IMR-90 (cell line): Measurements from ENCODE around the gene PRRT2. TPM values are rescaled to one million over a fixed set of nuclear protein-coding genes. Genes with fewer than 3 reads are reported as not detected.

ENCODE experiments used
- ATAC-seq: fragments of 200-7000 bp; cut with Tn5 transposase; 2 replicates; pipeline ENCODE4 v1.9.1; 2020; ENCODE audit warnings: low read depth, mild to moderate bottlenecking, moderate library complexity
- BruUV-seq: library from RNA; stranded (reverse); fragments of 400-500 nt; replicated peaks from 2 replicates; lab custom pipeline; 2021; lab: Mats Ljungman, UMichigan
- CTCF ChIA-PET: fragments of 300-600 bp; formaldehyde crosslinking; extraction: SDS; loops from one replicate; lab custom pipeline; 2021; ENCODE audit warnings: antibody characterized with exemption; lab: Yijun Ruan, JAX
- POLR2A ChIA-PET: fragments of 300-600 bp; sonication (Branson Sonifier 250); formaldehyde crosslinking; loops from one replicate; lab custom pipeline; 2022; ENCODE audit warnings: antibody characterized with exemption; ENCODE audit not compliant: unreplicated experiment; lab: Charles Lee
- DNase-seq: peaks from one replicate; pipeline ENCODE4 v3.0.0; 2013
- H2AFZ ChIP-seq: replicated peaks from 2 replicates; pipeline ENCODE3; 2013; ENCODE audit warnings: low read length, mild to moderate bottlenecking; ENCODE audit not compliant: poor library complexity
- H2AK5ac ChIP-seq: 2 replicates; pipeline ENCODE4 v1.6.1; 2013; ENCODE audit warnings: low read depth, low read length, inconsistent platforms
- H2AK9ac ChIP-seq: replicated peaks from 2 replicates; pipeline ENCODE3; 2013; ENCODE audit warnings: mild to moderate bottlenecking, low read depth, low read length, moderate library complexity; ENCODE audit not compliant: poor library complexity
- H2BK120ac ChIP-seq: 2 replicates; pipeline ENCODE4 v1.6.1; 2013; ENCODE audit warnings: low read depth, low read length, inconsistent platforms
- H2BK15ac ChIP-seq: 3 replicates; pipeline ENCODE4 v1.6.1; 2013; ENCODE audit warnings: low read depth, low read length, inconsistent platforms
- H2BK20ac ChIP-seq: 2 replicates; pipeline ENCODE4 v1.6.1; 2013; ENCODE audit warnings: low read depth, mild to moderate bottlenecking, inconsistent platforms, low read length, moderate library complexity
- H2BK5ac ChIP-seq: 2 replicates; pipeline ENCODE4 v1.6.1; 2013; ENCODE audit warnings: mild to moderate bottlenecking, low read depth, low read length, inconsistent platforms; ENCODE audit not compliant: poor library complexity, severe bottlenecking
- H3K14ac ChIP-seq: replicated peaks from 2 replicates; pipeline ENCODE4 v1.6.1; 2013; ENCODE audit warnings: low read depth, low read length, inconsistent platforms
- H3K18ac ChIP-seq: 2 replicates; pipeline ENCODE4 v1.6.1; 2013; ENCODE audit warnings: low read depth, low read length, control low read depth
- H3K23ac ChIP-seq: 2 replicates; pipeline ENCODE4 v1.6.1; 2013; ENCODE audit warnings: low read depth, low read length, inconsistent platforms
- H3K27ac ChIP-seq: 2 replicates; pipeline ENCODE4 v1.5.1; 2013; ENCODE audit warnings: mild to moderate bottlenecking, control low read depth, low read length; ENCODE audit not compliant: insufficient read depth
- H3K27me3 ChIP-seq: 2 replicates; pipeline ENCODE4 v1.6.1; 2013; ENCODE audit warnings: low read length; ENCODE audit not compliant: control insufficient read depth, insufficient read depth
- H3K36me3 ChIP-seq: 2 replicates; pipeline ENCODE4 v1.6.1; 2013; ENCODE audit warnings: low read length, mixed read lengths; ENCODE audit not compliant: control insufficient read depth, insufficient read depth
- H3K4ac ChIP-seq: 2 replicates; pipeline ENCODE4 v1.6.1; 2013; ENCODE audit warnings: low read depth, low read length, inconsistent platforms
- H3K4me1 ChIP-seq: 2 replicates; pipeline ENCODE4 v1.6.1; 2013; ENCODE audit warnings: low read length, mixed read lengths; ENCODE audit not compliant: control insufficient read depth, insufficient read depth
- H3K4me2 ChIP-seq: 2 replicates; pipeline ENCODE4 v1.6.1; 2013; ENCODE audit warnings: low read depth, mild to moderate bottlenecking, control low read depth, low read length, moderate library complexity
- H3K4me3 ChIP-seq: 2 replicates; pipeline ENCODE4 v1.5.1; 2013; ENCODE audit warnings: low read depth, mild to moderate bottlenecking, control low read depth, low read length, moderate library complexity; ENCODE audit not compliant: insufficient read depth
- H3K56ac ChIP-seq: 2 replicates; pipeline ENCODE4 v1.6.1; 2013; ENCODE audit warnings: low read length, inconsistent platforms; ENCODE audit not compliant: insufficient read depth; ENCODE audit errors: extremely low read depth
- H3K79me1 ChIP-seq, 2 experiments: 2 replicates each; pipeline ENCODE4 v1.6.1; 2013; ENCODE audit warnings: low read length in 2 of 2, inconsistent platforms in 1 of 2, low read depth in 1 of 2
- H3K9ac ChIP-seq: 2 replicates; pipeline ENCODE4 v1.6.1; 2013; ENCODE audit warnings: low read depth, low read length, control low read depth
- H3K9me1 ChIP-seq: 2 replicates; pipeline ENCODE4 v1.6.1; 2013; ENCODE audit warnings: low read length, inconsistent platforms; ENCODE audit not compliant: insufficient read depth
- H3K9me3 ChIP-seq: 2 replicates; pipeline ENCODE4 v1.6.1; 2013; ENCODE audit warnings: low read length; ENCODE audit not compliant: control insufficient read depth, insufficient read depth
- H4K20me1 ChIP-seq: 2 replicates; pipeline ENCODE4 v1.6.1; 2013; ENCODE audit warnings: low read length, inconsistent platforms; ENCODE audit not compliant: insufficient read depth
- H4K5ac ChIP-seq: 2 replicates; pipeline ENCODE4 v1.6.1; 2013; ENCODE audit warnings: mild to moderate bottlenecking, low read depth, low read length, control low read depth
- H4K8ac ChIP-seq, 2 experiments: 2 replicates each; pipeline ENCODE4 v1.6.1; 2013; ENCODE audit warnings: low read depth in 2 of 2, low read length in 2 of 2, control low read depth in 1 of 2, inconsistent platforms in 1 of 2
- H4K91ac ChIP-seq: 2 replicates; pipeline ENCODE4 v1.6.1; 2013; ENCODE audit warnings: low read depth, low read length, inconsistent platforms; ENCODE audit not compliant: insufficient read depth
- FOS ChIP-seq: fragments of 150-350 bp; IDR thresholded peaks from 2 replicates; pipeline ENCODE4 v1.6.1; 2016; ENCODE audit warnings: low read depth, low read length
- POLR2A ChIP-seq: IDR thresholded peaks from 2 replicates; pipeline ENCODE4 v1.6.1; 2012; ENCODE audit warnings: mild to moderate bottlenecking, low read depth, low read length
- RAD21 ChIP-seq: IDR thresholded peaks from 2 replicates; pipeline ENCODE4 v1.6.1; 2012; ENCODE audit warnings: low read length, improper control_type of control experiment
- USF2 ChIP-seq: fragments of 150-350 bp; IDR thresholded peaks from 2 replicates; pipeline ENCODE4 v1.6.1; 2017; ENCODE audit warnings: mild to moderate bottlenecking, antibody characterized with exemption, low read length, low read depth
- WGBS, 2 experiments: methylation state at CpG; one replicate each; pipeline versions ENCODE4 v1.1.5 to v1.1.7; 2013; ENCODE audit warnings: missing lambda C conversion rate in 2 of 2; ENCODE audit not compliant: insufficient read length in 1 of 2; ENCODE audit errors: extremely low coverage in 2 of 2; 5-methylcytosine and 5-hydroxymethylcytosine counted together
- dilution Hi-C: fragments of 300-500 bp; cut with HindIII; formaldehyde crosslinking; loops from one replicate; pipeline ENCODE4 v1.14.3; 2018; ENCODE audit warnings: low sequenced_read_pairs; ENCODE audit not compliant: unreplicated experiment
- in situ Hi-C: fragments of 300-500 bp; cut with MboI; formaldehyde crosslinking; loops from 3 replicates; pipeline ENCODE4 v1.14.3; 2019; ENCODE audit warnings: low sequenced_read_pairs, inconsistent platforms, mixed read lengths
- intact Hi-C: fragments of 100-400 bp; cut with micrococcal nuclease; formaldehyde crosslinking; loops from 2 replicates; pipeline ENCODE4 v1.10.0; 2022
- polyA plus RNA-seq, 3 experiments: library from polyadenylated mRNA; depleted of rRNA; stranded (reverse); fragments of >200 nt; gene quantifications; 2 replicates each; pipeline ENCODE4 v1.2.3, GENCODE V29; 2012; ENCODE audit warnings: low replicate concordance in 1 of 3
- total RNA-seq: library from RNA; depleted of rRNA; stranded (reverse); fragments of >200 nt; gene quantifications from 2 replicates; pipeline ENCODE4 v1.2.3, GENCODE V29; 2012

The PRRT2 gene
- total and polyA plus RNA-seq, 2 of the 4 experiments (the other 2 are of a cell fraction), result 0.90 to 10.5 TPM

DNA sequence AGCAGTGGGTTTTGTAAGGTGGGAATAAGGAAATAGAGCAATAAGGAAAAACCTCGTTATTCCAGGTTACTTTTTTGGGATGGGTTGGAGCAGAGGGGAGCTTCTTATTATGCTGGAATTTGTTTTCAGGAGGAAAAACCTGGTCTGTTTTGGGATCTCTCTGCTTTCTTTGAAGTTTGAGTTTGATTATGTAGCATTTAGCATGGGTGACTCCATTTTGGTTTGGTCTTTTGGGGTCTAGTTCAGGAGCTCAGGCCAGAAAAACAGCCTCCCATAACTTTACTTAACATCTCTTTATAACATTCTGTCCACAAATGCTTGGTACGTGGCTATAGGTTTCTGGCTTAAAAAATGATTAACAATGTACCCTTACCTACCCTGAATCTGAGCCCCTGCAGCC is 42.5 kb upstream of the PRRT2 start:
- no TSS peak for BruUV-seq

More for the DNA sequence above, 42.5 kb upstream of the PRRT2 start:
- H2BK120ac ChIP-seq, result no peak overlapping the region
- TF ChIP-seq POLR2A (no peak), RAD21 (no peak), USF2 (no peak), FOS (no peak)
- no peak overlapping the region for H4K5ac ChIP-seq
- H3K9me3 ChIP-seq, result no peaks in the 10 kb centered on the region
- H3K9me1 ChIP-seq, result no peaks in the 10 kb centered on the region
- H3K4me1 ChIP-seq, result no peaks in the 10 kb centered on the region
- H3K27me3 ChIP-seq, result peaks cover 3% of the 10 kb centered on the region; the same call in 1 of the 2 replicates
- H2AK9ac ChIP-seq, result no peak overlapping the region
- H3K4me3 ChIP-seq, result no peak overlapping the region
- no peak overlapping the region for H3K14ac ChIP-seq
- H3K79me1 ChIP-seq, result no peaks in the 10 kb centered on the region
- ATAC-seq, result no peak
- no peaks in the 10 kb centered on the region for H4K20me1 ChIP-seq
- H2AFZ ChIP-seq, result no peak overlapping the region
- dilution Hi-C loops, result no loop called here
- CTCF ChIA-PET, result no interaction called here
- intact Hi-C loops, result no loop called here
- H2BK20ac ChIP-seq, result no peak overlapping the region
- no peak overlapping the region for H3K4me2 ChIP-seq
- no CpG with 5 or more reads among the region's 2 CpGs for WGBS, 2 experiments
- POLR2A ChIA-PET, result no interaction called here
- no peak overlapping the region for H3K27ac ChIP-seq
- H3K9ac ChIP-seq, result no peak overlapping the region
- H4K91ac ChIP-seq, result no peak overlapping the region
- no peak overlapping the region for H3K56ac ChIP-seq
- H3K4ac ChIP-seq, result no peak overlapping the region
- no peak for DNase-seq
- no peak overlapping the region for H2AK5ac ChIP-seq
- H2BK5ac ChIP-seq, result no peak overlapping the region
- H4K8ac ChIP-seq, result no peak overlapping the region
- in situ Hi-C loops, result no loop called here
- H3K23ac ChIP-seq, result no peak overlapping the region
- no peak overlapping the region for H3K18ac ChIP-seq
- no peak overlapping the region for H2BK15ac ChIP-seq
- H3K36me3 ChIP-seq, result no peaks in the 10 kb centered on the region
